ENCODE data around the gene PNPLA7.

DNA sequence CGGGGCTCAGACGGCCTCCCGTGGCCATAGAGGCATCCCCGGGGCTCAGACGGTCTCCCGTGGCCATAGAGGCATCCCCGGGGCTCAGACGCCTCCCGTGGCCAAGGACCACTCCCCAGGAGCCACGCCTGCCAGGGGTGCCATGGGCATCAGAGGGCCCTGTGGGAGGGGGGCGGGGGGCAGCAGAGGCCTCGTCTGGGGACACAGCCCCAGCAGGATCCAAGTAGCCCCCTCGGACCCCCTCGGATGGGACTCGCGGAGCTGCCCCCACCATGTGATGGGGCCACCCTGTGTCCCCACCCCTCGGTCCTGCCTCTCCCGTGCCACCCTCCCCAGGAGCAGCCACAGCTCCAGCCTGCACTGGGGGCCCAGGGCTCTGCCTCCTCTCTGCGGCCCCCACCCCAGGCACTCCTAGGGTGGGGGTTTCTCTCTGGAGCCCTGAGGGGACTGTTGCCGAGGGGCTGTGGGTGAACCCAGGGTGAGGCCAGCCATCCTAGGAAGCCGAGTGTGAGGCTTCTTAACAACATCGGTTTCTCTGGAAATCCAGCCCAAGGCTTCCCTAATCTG, 111.5 kb downstream of the PNPLA7 start:
- TF ChIP-seq, protein P1, sequence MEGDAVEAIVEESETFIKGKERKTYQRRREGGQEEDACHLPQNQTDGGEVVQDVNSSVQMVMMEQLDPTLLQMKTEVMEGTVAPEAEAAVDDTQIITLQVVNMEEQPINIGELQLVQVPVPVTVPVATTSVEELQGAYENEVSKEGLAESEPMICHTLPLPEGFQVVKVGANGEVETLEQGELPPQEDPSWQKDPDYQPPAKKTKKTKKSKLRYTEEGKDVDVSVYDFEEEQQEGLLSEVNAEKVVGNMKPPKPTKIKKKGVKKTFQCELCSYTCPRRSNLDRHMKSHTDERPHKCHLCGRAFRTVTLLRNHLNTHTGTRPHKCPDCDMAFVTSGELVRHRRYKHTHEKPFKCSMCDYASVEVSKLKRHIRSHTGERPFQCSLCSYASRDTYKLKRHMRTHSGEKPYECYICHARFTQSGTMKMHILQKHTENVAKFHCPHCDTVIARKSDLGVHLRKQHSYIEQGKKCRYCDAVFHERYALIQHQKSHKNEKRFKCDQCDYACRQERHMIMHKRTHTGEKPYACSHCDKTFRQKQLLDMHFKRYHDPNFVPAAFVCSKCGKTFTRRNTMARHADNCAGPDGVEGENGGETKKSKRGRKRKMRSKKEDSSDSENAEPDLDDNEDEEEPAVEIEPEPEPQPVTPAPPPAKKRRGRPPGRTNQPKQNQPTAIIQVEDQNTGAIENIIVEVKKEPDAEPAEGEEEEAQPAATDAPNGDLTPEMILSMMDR (IDR thresholded peaks at IDR 0.05; ENCODE audit: control extremely low read depth in 1 of 3, insufficient read depth in 1 of 3, low read depth in 1 of 3, low read length in 3 of 3): no peak
- no peak for TF ChIP-seq CEBPB (IDR thresholded peaks at IDR 0.05; ENCODE audit: low read depth, low read length)
- no peak for TF ChIP-seq CREB1 (IDR thresholded peaks at IDR 0.05)
- TF ChIP-seq RNF2 (IDR thresholded peaks at IDR 0.05; ENCODE audit: borderline replicate concordance, low read depth, low read length, missing control alignments, poor library complexity, severe bottlenecking): no peak

All from H1 (cell line).